Erythroblast (primary cell): ENCODE data around the gene B4GALT6.

Experiments used
- GATA1 ChIP-seq: IDR thresholded peaks from 2 replicates; pipeline ENCODE4 v1.6.1; 2011; ENCODE audit warnings: low read depth, mild to moderate bottlenecking, control low read depth, low read length, moderate library complexity
- POLR2A ChIP-seq: IDR thresholded peaks from 2 replicates; pipeline ENCODE4 v1.6.1; 2011; ENCODE audit warnings: mild to moderate bottlenecking, low read length

DNA sequence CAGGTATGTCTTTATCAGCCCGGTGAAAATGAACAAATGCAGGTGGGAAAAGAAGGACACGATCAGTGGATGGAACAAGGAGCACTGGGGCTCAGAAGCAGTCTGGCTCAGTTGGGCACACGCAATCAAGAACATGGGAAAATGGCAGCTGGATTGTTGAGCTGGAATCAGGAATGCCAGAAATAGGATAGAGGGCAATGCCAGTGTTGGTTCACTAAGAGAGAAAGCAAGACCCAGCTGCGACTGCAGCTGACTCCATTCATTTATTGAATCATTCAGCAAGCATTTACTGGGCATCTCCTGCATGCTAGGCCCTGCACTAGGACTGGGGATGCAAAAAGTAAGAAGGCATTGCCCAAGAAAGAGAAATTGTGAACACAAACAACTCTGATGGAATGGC lies 106.3 kb downstream of the B4GALT6 start:
- TF ChIP-seq POLR2A (no peak), GATA1 (no peak)
